Cardiac septum (tissue), 1 donor: ENCODE measurements around the gene KCNK16. TPM values are rescaled to one million over a fixed set of nuclear protein-coding genes. Genes with fewer than 3 reads are reported as not detected.
"Not testable (repeated sequence)": the region's sequence is repeated elsewhere in the genome, so short reads cannot be mapped to it uniquely, and the experiment has no call there.

Experiments
- DNase-seq: peaks from one replicate; pipeline ENCODE4 v3.0.0-alpha.2; 2020; ENCODE audit warnings: low spot score
- intact Hi-C: fragments of 100-400 bp; cut with DNase I; formaldehyde crosslinking; loops from one replicate; pipeline ENCODE4 v1.14.0; 2022
- total RNA-seq: library from RNA; stranded (reverse); fragmentation: NEBNext Ultra II Directional; extraction: Animal tissue kit (Norgen Biotek cat#: 25700); gene quantifications from one replicate; pipeline ENCODE4 v1.2.1, GENCODE V29; 2021
- donor health status: DM: no; HTN: no; CAD: no.

Gene KCNK16
- total RNA-seq, 1 donor from 2014 or later, result not detected

- intact Hi-C loops, result no loop called here
- DNase-seq, result no peak
Observed at GRCh38 chr6:39292637-39293036, 29.9 kb downstream of the KCNK16 start.

- intact Hi-C loops, result no loop called here
- DNase-seq, result no peak
Observed at GRCh38 chr6:39289490-39289889, 33.0 kb downstream of the KCNK16 start.

GRCh38 chr6:39287601-39288000 is 34.9 kb downstream of the KCNK16 start:
- intact Hi-C loops, result no loop called here

GRCh38 chr6:39286596-39286995 is 35.9 kb downstream of the KCNK16 start:
- DNase-seq, intact Hi-C loops: not testable (repeated sequence)

More at GRCh38 chr6:39287601-39288000, 34.9 kb downstream of the KCNK16 start:
- DNase-seq, result no peak

- intact Hi-C loops, result no loop called here
- no peak for DNase-seq
Observed at GRCh38 chr6:39282774-39283173, 39.7 kb downstream of the KCNK16 start.

GRCh38 chr6:39281312-39281980 is 41.1 kb downstream of the KCNK16 start:
- intact Hi-C loops, result no loop called here
- no peak for DNase-seq

- DNase-seq, result no peak
- intact Hi-C loops, result no loop called here
Observed at GRCh38 chr6:39280247-39280731, 42.2 kb downstream of the KCNK16 start.

- intact Hi-C loops, result no loop called here
- DNase-seq, result no peak
Observed at GRCh38 chr6:39279539-39279938, 43.0 kb downstream of the KCNK16 start.

- intact Hi-C loops, result no loop called here
- no peak for DNase-seq
Observed at GRCh38 chr6:39276379-39276995, 46.0 kb downstream of the KCNK16 start.

GRCh38 chr6:39274903-39275302 is 47.6 kb downstream of the KCNK16 start:
- DNase-seq, result no peak
- intact Hi-C loops, result no loop called here

GRCh38 chr6:39274471-39274870 is 48.0 kb downstream of the KCNK16 start:
- intact Hi-C loops, result no loop called here
- DNase-seq, result no peak

- no peak for DNase-seq
- intact Hi-C loops, result no loop called here
Observed at GRCh38 chr6:39273406-39273821, 49.1 kb downstream of the KCNK16 start.

- intact Hi-C loops, result no loop called here
- DNase-seq, result no peak
Observed at GRCh38 chr6:39269961-39270360, 52.5 kb downstream of the KCNK16 start.

- intact Hi-C loops, result no loop called here
- DNase-seq, result no peak
Observed at GRCh38 chr6:39268721-39269120, 53.8 kb downstream of the KCNK16 start.

GRCh38 chr6:39268171-39268570 is 54.3 kb downstream of the KCNK16 start:
- intact Hi-C loops, result no loop called here
- no peak for DNase-seq

GRCh38 chr6:39266782-39267355 is 55.6 kb downstream of the KCNK16 start:
- no peak for DNase-seq
- intact Hi-C loops, result no loop called here

GRCh38 chr6:39266375-39266774 is 56.1 kb downstream of the KCNK16 start:
- no peak for DNase-seq
- intact Hi-C loops, result no loop called here
